Nephron progenitor cell (in vitro differentiated cells): ENCODE data around the gene TRAF3IP1.
"Not testable (repeated sequence)": the region's sequence is repeated elsewhere in the genome, so short reads cannot be mapped to it uniquely, and the experiment has no call there.

Source experiments
- DNase-seq: peaks from one replicate; pipeline ENCODE4 v3.0.0; 2021
- H3K27ac Mint-ChIP-seq: 2 replicates; pipeline ENCODE4 v1.8.0; 2021; ENCODE audit warnings: mild to moderate bottlenecking, moderate library complexity, mixed read lengths
- H3K27me3 Mint-ChIP-seq: 2 replicates; pipeline ENCODE4 v1.8.0; 2021; ENCODE audit warnings: mild to moderate bottlenecking, low read depth, mixed read lengths; ENCODE audit not compliant: poor library complexity
- H3K36me3 Mint-ChIP-seq: 2 replicates; pipeline ENCODE4 v1.8.0; 2021; ENCODE audit warnings: low read depth, mixed read lengths
- H3K4me1 Mint-ChIP-seq: 2 replicates; pipeline ENCODE4 v1.8.0; 2021; ENCODE audit warnings: mixed read lengths
- H3K4me3 Mint-ChIP-seq: 2 replicates; pipeline ENCODE4 v1.8.0; 2021; ENCODE audit warnings: mild to moderate bottlenecking, moderate library complexity, mixed read lengths
- H3K9me3 Mint-ChIP-seq: 2 replicates; pipeline ENCODE4 v1.8.0; 2021; ENCODE audit warnings: mild to moderate bottlenecking, moderate library complexity, mixed read lengths
- CTCF ChIP-seq: fragments of 200-600 bp; sonication (generic); IDR thresholded peaks from 2 replicates; pipeline ENCODE4 v1.5.0; 2021; ENCODE audit warnings: antibody characterized with exemption

Gene TRAF3IP1

GRCh38 chr2:238320246-238320647 is at the start of gene TRAF3IP1:
Gene TRAF3IP1 (plus strand): TSS chr2:238320518. CDS start chr2:238320663, 145 bp downstream.
- H3K4me1 Mint-ChIP-seq, result peaks cover 16% of the 10 kb centered on the region
- H3K9me3 Mint-ChIP-seq, result peaks cover 7% of the 10 kb centered on the region
- H3K27ac Mint-ChIP-seq, result no peak within 1 kb of the TSS
- peaks cover 15% of the 10 kb centered on the region for H3K27me3 Mint-ChIP-seq
- DNase-seq, result peak; percentile 98
- H3K36me3 Mint-ChIP-seq, result peaks cover 6% of the 10 kb centered on the region
- H3K4me3 Mint-ChIP-seq, result peak within 1 kb of the TSS; percentile 88
- TF ChIP-seq CTCF, result no peak

GRCh38 chr2:238270606-238271005 is 49.7 kb upstream of the TRAF3IP1 start:
- TF ChIP-seq CTCF, result no peak
- no peak for DNase-seq
- Mint-ChIP-seq H3K9me3 (no peaks in the 10 kb centered on the region), H3K4me3 (no peak overlapping the region), H3K36me3 (peaks cover 48% of the 10 kb centered on the region), H3K4me1 (peaks cover 28% of the 10 kb centered on the region), H3K27ac (no peak overlapping the region), H3K27me3 (no peaks in the 10 kb centered on the region)

GRCh38 chr2:238271061-238271554 is 49.2 kb upstream of the TRAF3IP1 start:
- no peak overlapping the region for H3K4me3 Mint-ChIP-seq
- no peak for TF ChIP-seq CTCF
- H3K27me3 Mint-ChIP-seq, result no peaks in the 10 kb centered on the region
- DNase-seq, result no peak
- peaks cover 49% of the 10 kb centered on the region for H3K36me3 Mint-ChIP-seq
- H3K9me3 Mint-ChIP-seq, result no peaks in the 10 kb centered on the region
- peak overlapping the region; percentile 21 for H3K27ac Mint-ChIP-seq
- peaks cover 28% of the 10 kb centered on the region for H3K4me1 Mint-ChIP-seq

- not testable (repeated sequence) for H3K9me3 Mint-ChIP-seq, H3K4me3 Mint-ChIP-seq, DNase-seq, H3K27me3 Mint-ChIP-seq
- Mint-ChIP-seq H3K27ac (peak overlapping the region; percentile 21), H3K36me3 (peaks cover 55% of the 10 kb centered on the region), H3K4me1 (peaks cover 28% of the 10 kb centered on the region)
These were observed 48.6 kb upstream of the TRAF3IP1 start for GRCh38 chr2:238271686-238272085.

GRCh38 chr2:238272156-238272555 is 48.2 kb upstream of the TRAF3IP1 start:
- peaks cover 28% of the 10 kb centered on the region for H3K4me1 Mint-ChIP-seq
- no peak overlapping the region for H3K4me3 Mint-ChIP-seq
- no peak overlapping the region for H3K27ac Mint-ChIP-seq
- no peak for DNase-seq
- H3K36me3 Mint-ChIP-seq, result peaks cover 56% of the 10 kb centered on the region
- H3K9me3 Mint-ChIP-seq, result no peaks in the 10 kb centered on the region
- no peak for TF ChIP-seq CTCF
- H3K27me3 Mint-ChIP-seq, result no peaks in the 10 kb centered on the region

- not testable (repeated sequence) for H3K4me3 Mint-ChIP-seq, H3K27me3 Mint-ChIP-seq, DNase-seq, H3K9me3 Mint-ChIP-seq
- Mint-ChIP-seq H3K36me3 (peaks cover 53% of the 10 kb centered on the region), H3K4me1 (peaks cover 35% of the 10 kb centered on the region), H3K27ac (peak overlapping the region; percentile 61)
These were observed 46.9 kb upstream of the TRAF3IP1 start for GRCh38 chr2:238273433-238273832.

- H3K9me3 Mint-ChIP-seq, result no peaks in the 10 kb centered on the region
- DNase-seq, result no peak
- TF ChIP-seq CTCF, result no peak
- peaks cover 44% of the 10 kb centered on the region for H3K4me1 Mint-ChIP-seq
- no peak overlapping the region for H3K4me3 Mint-ChIP-seq
- H3K27ac Mint-ChIP-seq, result peak overlapping the region; percentile 61
- peaks cover 52% of the 10 kb centered on the region for H3K36me3 Mint-ChIP-seq
- no peaks in the 10 kb centered on the region for H3K27me3 Mint-ChIP-seq
These were observed 46.0 kb upstream of the TRAF3IP1 start for GRCh38 chr2:238274152-238274865.
